Keratinocyte (primary cell): Measurements from ENCODE around the gene EYA3.

ENCODE experiments used
- EZH2 ChIP-seq: IDR thresholded peaks from one replicate; pipeline ENCODE4 v1.6.1; 2012; ENCODE audit warnings: inconsistent platforms, mild to moderate bottlenecking, low read length, moderate library complexity
- TF ChIP-seq, protein P1 (sequence below), 3 experiments: IDR thresholded peaks in 1 of 3; conservative IDR thresholded peaks in 1 of 3; optimal IDR thresholded peaks in 1 of 3; 2 replicates in 2 of 3; 3 replicates in 1 of 3; pipeline versions ENCODE3 to v1.5.1; 2011; ENCODE audit warnings: low read length in 3 of 3, mild to moderate bottlenecking in 3 of 3, moderate library complexity in 2 of 3, control low read depth in 1 of 3, inconsistent platforms in 1 of 3; ENCODE audit not compliant: insufficient read depth in 2 of 3; ENCODE audit errors: extremely low read depth in 1 of 3

DNA sequence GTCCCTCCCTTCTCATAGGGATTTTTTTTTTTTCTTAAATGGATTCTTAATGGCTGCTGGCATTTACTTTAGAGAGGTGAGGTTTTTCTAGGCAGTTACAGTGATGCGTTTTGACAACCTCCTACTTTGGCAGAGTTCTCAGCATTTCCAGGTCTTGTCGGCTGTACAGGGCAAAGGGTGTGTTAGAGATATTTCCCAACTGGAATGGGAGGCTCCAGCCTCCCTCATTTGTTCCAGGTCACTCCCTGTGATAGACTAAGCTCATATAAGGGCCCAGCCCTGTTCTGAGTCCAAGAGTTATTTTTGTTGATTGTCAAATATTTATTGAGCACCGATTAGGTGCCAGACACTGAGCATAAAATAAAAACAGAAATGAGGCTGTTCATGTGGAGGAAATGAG lies 136.3 kb downstream of the EYA3 start:
- no peak for TF ChIP-seq EZH2
- TF ChIP-seq, protein P1, sequence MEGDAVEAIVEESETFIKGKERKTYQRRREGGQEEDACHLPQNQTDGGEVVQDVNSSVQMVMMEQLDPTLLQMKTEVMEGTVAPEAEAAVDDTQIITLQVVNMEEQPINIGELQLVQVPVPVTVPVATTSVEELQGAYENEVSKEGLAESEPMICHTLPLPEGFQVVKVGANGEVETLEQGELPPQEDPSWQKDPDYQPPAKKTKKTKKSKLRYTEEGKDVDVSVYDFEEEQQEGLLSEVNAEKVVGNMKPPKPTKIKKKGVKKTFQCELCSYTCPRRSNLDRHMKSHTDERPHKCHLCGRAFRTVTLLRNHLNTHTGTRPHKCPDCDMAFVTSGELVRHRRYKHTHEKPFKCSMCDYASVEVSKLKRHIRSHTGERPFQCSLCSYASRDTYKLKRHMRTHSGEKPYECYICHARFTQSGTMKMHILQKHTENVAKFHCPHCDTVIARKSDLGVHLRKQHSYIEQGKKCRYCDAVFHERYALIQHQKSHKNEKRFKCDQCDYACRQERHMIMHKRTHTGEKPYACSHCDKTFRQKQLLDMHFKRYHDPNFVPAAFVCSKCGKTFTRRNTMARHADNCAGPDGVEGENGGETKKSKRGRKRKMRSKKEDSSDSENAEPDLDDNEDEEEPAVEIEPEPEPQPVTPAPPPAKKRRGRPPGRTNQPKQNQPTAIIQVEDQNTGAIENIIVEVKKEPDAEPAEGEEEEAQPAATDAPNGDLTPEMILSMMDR (optimal IDR thresholded peaks at IDR 0.05 in 1 of 3, IDR thresholded peaks at IDR 0.05 in 1 of 3, conservative IDR thresholded peaks at IDR 0.05 in 1 of 3; ENCODE audit: extremely low read depth in 1 of 3, insufficient read depth in 2 of 3, low read length in 3 of 3): no peak
